HepG2 (cell line): Measurements from ENCODE around the gene MAP3K19. TPM values are rescaled to one million over a fixed set of nuclear protein-coding genes. Genes with fewer than 3 reads are reported as not detected.

Experiments
- ATAC-seq: fragments of 200-7000 bp; cut with Tn5 transposase; 3 replicates; pipeline ENCODE4 v1.9.1; 2020; ENCODE audit warnings: mild to moderate bottlenecking, moderate library complexity
- BruUV-seq: library from RNA; stranded (reverse); fragments of 400-500 nt; replicated peaks from 2 replicates; lab custom pipeline; 2021; lab: Mats Ljungman, UMichigan
- CTCF ChIA-PET: fragments of 300-600 bp; formaldehyde crosslinking; extraction: SDS; loops from one replicate; lab custom pipeline; 2021; ENCODE audit warnings: low total read pairs, inconsistent platforms, low intra/inter-chr PET ratio; lab: Yijun Ruan, JAX
- POLR2A ChIA-PET: fragments of 350-600 bp; sonication (Branson Sonifier 250); formaldehyde crosslinking; loops from one replicate; lab custom pipeline; 2020; ENCODE audit warnings: antibody characterized with exemption, inconsistent platforms; lab: Yijun Ruan, JAX
- DNase-seq: peaks from one replicate; pipeline ENCODE4 v3.0.0-alpha.2; 2015; ENCODE audit warnings: low spot score
- FAIRE-seq: peaks from 3 replicates; lab custom pipeline; 2011; peaks lifted over from hg19 to GRCh38; lab: Jason Lieb, UNC
- H2AFZ ChIP-seq: one replicate; pipeline ENCODE4 v1.6.1; 2011; ENCODE audit warnings: low read length, inconsistent platforms
- H3K27ac ChIP-seq: fragments of 300-600 bp; 3 replicates; pipeline ENCODE4 v1.8.0; 2011; ENCODE audit warnings: mixed run types, mild to moderate bottlenecking, mixed read lengths, low read length, inconsistent platforms; ENCODE audit not compliant: insufficient read depth; ENCODE audit errors: extremely low read length
- H3K27me3 ChIP-seq, 2 experiments: fragments of 200-600 bp in 1 of 2; 2 replicates in 1 of 2; 3 replicates in 1 of 2; pipeline versions ENCODE4 v1.6.0 to v1.8.0; 2011; ENCODE audit warnings: low read length in 2 of 2, mild to moderate bottlenecking in 2 of 2, moderate library complexity in 2 of 2, inconsistent platforms in 1 of 2; ENCODE audit not compliant: insufficient read depth in 2 of 2, control insufficient read depth in 1 of 2
- H3K36me3 ChIP-seq, 2 experiments: fragments of 200-600 bp in 1 of 2; replicated peaks in 1 of 2; 2 replicates in 1 of 2; 3 replicates in 1 of 2; pipeline versions ENCODE4 v1.5.1 to v1.8.0; 2011; ENCODE audit warnings: low read length in 2 of 2, inconsistent platforms in 1 of 2; ENCODE audit not compliant: insufficient read depth in 2 of 2, control insufficient read depth in 1 of 2
- H3K4me1 ChIP-seq: 2 replicates; pipeline ENCODE4 v1.5.1; 2012; ENCODE audit warnings: low read length, inconsistent platforms; ENCODE audit not compliant: insufficient read depth
- H3K4me2 ChIP-seq: 2 replicates; pipeline ENCODE4 v1.6.0; 2011; ENCODE audit warnings: low read depth, low read length, inconsistent platforms
- H3K4me3 ChIP-seq, 3 experiments: fragments of 200-600 bp in 1 of 3; sonication (generic), shearing (Covaris generic) in 1 of 3; replicated peaks in 1 of 3; 2 replicates each; pipeline ENCODE4 v1.5.1; 2011 to 2016; ENCODE audit warnings: low read length in 3 of 3, inconsistent platforms in 2 of 3, low read depth in 2 of 3, mild to moderate bottlenecking in 2 of 3, control low read depth in 1 of 3, mixed read lengths in 1 of 3; ENCODE audit not compliant: insufficient read depth in 1 of 3
- H3K79me2 ChIP-seq: one replicate; pipeline ENCODE4 v1.6.1; 2011; ENCODE audit warnings: low read length, inconsistent platforms; ENCODE audit not compliant: insufficient read depth
- H3K9ac ChIP-seq: 2 replicates; pipeline ENCODE4 v1.6.0; 2011; ENCODE audit warnings: mild to moderate bottlenecking, low read depth, low read length, inconsistent platforms; ENCODE audit not compliant: insufficient read depth
- H3K9me3 ChIP-seq: 2 replicates; pipeline ENCODE4 v1.5.1; 2012; ENCODE audit warnings: mild to moderate bottlenecking, low read length
- H4K20me1 ChIP-seq: 2 replicates; pipeline ENCODE4 v1.6.0; 2011; ENCODE audit warnings: inconsistent platforms, mild to moderate bottlenecking, low read length, moderate library complexity; ENCODE audit not compliant: insufficient read depth
- ISL2 ChIP-seq: sonication (generic); formaldehyde crosslinking; IDR thresholded peaks from 2 replicates; pipeline ENCODE4 v1.5.0; 2020; ENCODE audit warnings: missing genetic modification reagents
- NCOA5 ChIP-seq: sonication (generic); formaldehyde crosslinking; IDR thresholded peaks from 2 replicates; pipeline ENCODE4 v1.4.0; 2020; ENCODE audit warnings: missing genetic modification reagents
- NFE2L2 ChIP-seq: fragments of 150-350 bp; IDR thresholded peaks from 2 replicates; pipeline ENCODE4 v1.6.1; 2014; ENCODE audit warnings: low read length
- PHF21A ChIP-seq: sonication (generic); formaldehyde crosslinking; IDR thresholded peaks from 2 replicates; pipeline ENCODE4 v1.5.0; 2020; ENCODE audit warnings: mild to moderate bottlenecking, missing genetic modification reagents
- ZBTB43 ChIP-seq: sonication (generic); formaldehyde crosslinking; conservative IDR thresholded peaks from 2 replicates; pipeline ENCODE4 v1.4.0; 2020; ENCODE audit warnings: missing genetic modification reagents
- ZNF780A ChIP-seq: sonication (generic); formaldehyde crosslinking; IDR thresholded peaks from 2 replicates; pipeline ENCODE4 v1.8.0; 2022; ENCODE audit warnings: mild to moderate bottlenecking, missing genetic modification reagents, moderate library complexity
- WGBS: methylation state at CpG from one replicate; pipeline ENCODE4 v1.1.6; 2017; ENCODE audit warnings: low lambda C conversion rate; 5-methylcytosine and 5-hydroxymethylcytosine counted together
- in situ Hi-C: cut with HindIII; loops from 2 replicates; pipeline ENCODE4 v1.10.0; 2017; ENCODE audit warnings: low pct_unique_long_range_greater_than_20kb; ENCODE audit not compliant: extremely low pct_ligation_motif_present
- intact Hi-C: fragments of 100-400 bp; cut with micrococcal nuclease; formaldehyde crosslinking; loops from one replicate; pipeline ENCODE4 v1.10.0; 2022; ENCODE audit not compliant: unreplicated experiment
- polyA plus RNA-seq, 8 experiments: library from polyadenylated mRNA; depleted of rRNA in 3 of 8; stranded (reverse) in 7 of 8; unstranded in 1 of 8; fragments of >200 nt; fragmentation: Illumina TruSeq in 4 of 8; extraction: Trizol in 4 of 8; gene quantifications; 2 replicates each; pipeline versions ENCODE4 v1.2.1 to v1.2.3, GENCODE V29; 2011 to 2016; ENCODE audit warnings: low read depth in 4 of 8, missing spikeins in 1 of 8, mixed read lengths in 1 of 8; ENCODE audit not compliant: insufficient read depth in 1 of 8
- total RNA-seq, 5 experiments: library from RNA; depleted of rRNA; stranded (reverse); fragments of >200 nt; fragmentation: Illumina TruSeq; extraction: Trizol; gene quantifications; 2 replicates each; pipeline ENCODE4 v1.2.3, GENCODE V29; 2016; ENCODE audit warnings: low read depth in 1 of 5

Gene MAP3K19
- total and polyA plus RNA-seq, 2 of the 13 experiments (the other 11 are each of a cell fraction or from before 2014, with no cell fraction given) = not detected

- no peaks in the 10 kb centered on the region for H4K20me1 ChIP-seq
- BruUV-seq = no TSS peak
- CTCF ChIA-PET = no interaction called here
- no peaks in the 10 kb centered on the region for H3K9me3 ChIP-seq
- no peaks in the 10 kb centered on the region for H3K27me3 ChIP-seq
- in situ Hi-C loops = no loop called here
- H3K4me3 ChIP-seq = no peak overlapping the region
- POLR2A ChIA-PET = no interaction called here
- DNase-seq (no peak), ATAC-seq (no peak; the same call in 2 of the 3 replicates), FAIRE-seq (no peak)
- no peak overlapping the region for H2AFZ ChIP-seq
- no peak overlapping the region for H3K27ac ChIP-seq
- no peaks in the 10 kb centered on the region for H3K36me3 ChIP-seq
- TF ChIP-seq ZNF780A (CRISPR knock-in tag) (no peak), ZBTB43 (CRISPR knock-in tag) (no peak), ISL2 (CRISPR knock-in tag) (no peak), NCOA5 (CRISPR knock-in tag) (no peak)
- no peak overlapping the region for H3K9ac ChIP-seq
- WGBS = 63% methylated on average over 10 of the region's 10 CpGs
- intact Hi-C loops = no loop called here
- no peaks in the 10 kb centered on the region for H3K79me2 ChIP-seq
- H3K4me1 ChIP-seq = 0 out of 2 replicates have a peak, but pooled peaks cover 7% of the 10 kb centered on the region
- H3K4me2 ChIP-seq = no peak overlapping the region
Measured at GRCh38 chr2:135022952-135023880, 24.0 kb downstream of the MAP3K19 start.

- Histone ChIP-seq H4K20me1 (no peaks in the 10 kb centered on the region), H3K27ac (no peak overlapping the region)
- TF ChIP-seq PHF21A (CRISPR knock-in tag) = no peak
- peak; percentile 74 for TF ChIP-seq NFE2L2
- TF ChIP-seq, all 625 proteins: peak for 1
- no TSS peak for BruUV-seq
- Histone ChIP-seq H3K4me1 (0 out of 2 replicates have a peak, but pooled peaks cover 7% of the 10 kb centered on the region), H3K4me3 (no peak overlapping the region), H2AFZ (no peak overlapping the region), H3K79me2 (no peaks in the 10 kb centered on the region), H3K9me3 (no peaks in the 10 kb centered on the region), H3K4me2 (no peak overlapping the region), H3K27me3 (no peaks in the 10 kb centered on the region), H3K9ac (no peak overlapping the region), H3K36me3 (no peaks in the 10 kb centered on the region)
- POLR2A ChIA-PET = no interaction called here
- no peak for ATAC-seq
- CTCF ChIA-PET = no interaction called here
- in situ Hi-C loops (no loop called here), intact Hi-C loops (no loop called here)
- FAIRE-seq = no peak
- DNase-seq = no peak
- 58% methylated on average over 1 of the region's 1 CpG for WGBS
Measured at GRCh38 chr2:135021618-135022017, 25.6 kb downstream of the MAP3K19 start.
